Measurements from ENCODE around the gene FAM81A.

DNA sequence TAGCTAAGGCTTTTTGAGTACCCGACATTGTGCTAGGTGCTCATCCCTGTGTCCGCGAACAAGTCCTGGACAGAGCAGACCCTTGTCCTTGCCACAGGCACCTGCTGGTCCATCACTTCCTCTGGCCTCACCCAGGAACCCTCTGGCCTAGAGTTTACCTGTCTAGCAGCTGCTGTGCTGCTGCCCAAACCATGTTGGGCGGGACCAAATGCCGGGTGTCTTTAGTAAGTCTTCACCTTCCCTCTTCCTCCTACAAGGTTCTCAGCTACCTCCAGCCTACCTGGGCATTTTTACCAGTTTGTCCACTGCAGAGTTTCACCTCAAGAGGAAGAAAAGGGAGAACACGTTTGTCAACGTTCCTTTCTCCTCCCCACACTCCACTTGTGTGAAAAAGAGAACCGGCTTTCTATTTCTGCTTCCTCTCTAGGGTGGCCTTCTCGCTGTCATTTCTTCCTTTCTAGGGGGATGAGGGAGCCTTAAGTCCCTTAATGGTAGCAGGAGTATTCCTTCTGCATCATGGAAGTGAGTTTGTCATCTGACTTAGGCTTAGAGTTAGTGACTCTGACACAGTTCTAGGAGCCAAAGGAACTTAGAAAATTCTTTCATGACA is 93.2 kb downstream of the FAM81A start:
- TF ChIP-seq, protein P1, sequence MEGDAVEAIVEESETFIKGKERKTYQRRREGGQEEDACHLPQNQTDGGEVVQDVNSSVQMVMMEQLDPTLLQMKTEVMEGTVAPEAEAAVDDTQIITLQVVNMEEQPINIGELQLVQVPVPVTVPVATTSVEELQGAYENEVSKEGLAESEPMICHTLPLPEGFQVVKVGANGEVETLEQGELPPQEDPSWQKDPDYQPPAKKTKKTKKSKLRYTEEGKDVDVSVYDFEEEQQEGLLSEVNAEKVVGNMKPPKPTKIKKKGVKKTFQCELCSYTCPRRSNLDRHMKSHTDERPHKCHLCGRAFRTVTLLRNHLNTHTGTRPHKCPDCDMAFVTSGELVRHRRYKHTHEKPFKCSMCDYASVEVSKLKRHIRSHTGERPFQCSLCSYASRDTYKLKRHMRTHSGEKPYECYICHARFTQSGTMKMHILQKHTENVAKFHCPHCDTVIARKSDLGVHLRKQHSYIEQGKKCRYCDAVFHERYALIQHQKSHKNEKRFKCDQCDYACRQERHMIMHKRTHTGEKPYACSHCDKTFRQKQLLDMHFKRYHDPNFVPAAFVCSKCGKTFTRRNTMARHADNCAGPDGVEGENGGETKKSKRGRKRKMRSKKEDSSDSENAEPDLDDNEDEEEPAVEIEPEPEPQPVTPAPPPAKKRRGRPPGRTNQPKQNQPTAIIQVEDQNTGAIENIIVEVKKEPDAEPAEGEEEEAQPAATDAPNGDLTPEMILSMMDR (IDR thresholded peaks at IDR 0.05), result no peak
- no peak for TF ChIP-seq POLR2A (IDR thresholded peaks at IDR 0.05)
